OCI-LY1 (cell line): Measurements from ENCODE around the gene PIK3CA.

ENCODE experiments used
- H2AFZ ChIP-seq: fragments of 200-600 bp; sonication (generic), shearing (Covaris generic); 2 replicates; pipeline ENCODE4 v1.6.0; 2014; ENCODE audit warnings: antibody characterized with exemption, mild to moderate bottlenecking, low read length
- H3F3A ChIP-seq: fragments of 200-600 bp; sonication (generic), shearing (Covaris generic); 2 replicates; pipeline ENCODE4 v1.6.0; 2014; ENCODE audit warnings: mild to moderate bottlenecking, antibody characterized with exemption, low read length, moderate library complexity; ENCODE audit not compliant: insufficient read depth
- H3K27ac ChIP-seq: fragments of 200-600 bp; sonication (generic); 2 replicates; pipeline ENCODE4 v1.5.1; 2014; ENCODE audit warnings: low read length, mixed run types, mild to moderate bottlenecking, low read depth; ENCODE audit not compliant: poor library complexity, severe bottlenecking
- H3K27me3 ChIP-seq: fragments of 200-600 bp; sonication (generic); 2 replicates; pipeline ENCODE4 v1.6.0; 2014; ENCODE audit warnings: antibody characterized with exemption, mild to moderate bottlenecking, low read length, moderate library complexity; ENCODE audit not compliant: insufficient read depth
- H3K36me3 ChIP-seq: fragments of 200-600 bp; sonication (generic); 2 replicates; pipeline ENCODE4 v1.6.1; 2014; ENCODE audit warnings: mild to moderate bottlenecking, antibody characterized with exemption, low read length, moderate library complexity, mixed read lengths; ENCODE audit not compliant: insufficient read depth
- H3K4me1 ChIP-seq: fragments of 200-600 bp; sonication (generic); 2 replicates; pipeline ENCODE4 v1.5.1; 2014; ENCODE audit warnings: mild to moderate bottlenecking, low read length, moderate library complexity; ENCODE audit not compliant: insufficient read depth, severe bottlenecking
- H3K4me2 ChIP-seq: fragments of 200-600 bp; sonication (generic), shearing (Covaris generic); 2 replicates; pipeline ENCODE4 v1.6.1; 2014; ENCODE audit warnings: low read length
- H3K4me3 ChIP-seq: fragments of 200-600 bp; sonication (generic); 2 replicates; pipeline ENCODE4 v1.5.1; 2014; ENCODE audit warnings: low read length, low read depth, mild to moderate bottlenecking, mixed read lengths; ENCODE audit not compliant: poor library complexity, severe bottlenecking
- H3K79me2 ChIP-seq: fragments of 200-600 bp; shearing (Covaris generic); 2 replicates; pipeline ENCODE4 v1.6.1; 2016; ENCODE audit warnings: mixed run types, low read length, mixed read lengths; ENCODE audit not compliant: insufficient read depth
- H3K9ac ChIP-seq: fragments of 200-600 bp; sonication (generic), shearing (Covaris generic); 2 replicates; pipeline ENCODE4 v1.6.1; 2014; ENCODE audit warnings: mild to moderate bottlenecking, low read length, mixed read lengths
- H3K9me2 ChIP-seq: fragments of 200-600 bp; sonication (generic), shearing (Covaris generic); 2 replicates; pipeline ENCODE4 v1.6.1; 2014; ENCODE audit warnings: low read depth, mild to moderate bottlenecking, low read length, mixed read lengths
- H3K9me3 ChIP-seq: fragments of 200-600 bp; shearing (Covaris generic); 2 replicates; pipeline ENCODE4 v1.6.1; 2014; ENCODE audit warnings: low read length, mixed read lengths
- H4K20me1 ChIP-seq: fragments of 200-600 bp; sonication (generic), shearing (Covaris generic); 2 replicates; pipeline ENCODE4 v1.6.0; 2016; ENCODE audit warnings: mild to moderate bottlenecking, low read length; ENCODE audit not compliant: insufficient read depth
- CTCF ChIP-seq: fragments of 200-600 bp; sonication (generic), shearing (Covaris generic); IDR thresholded peaks from 2 replicates; pipeline ENCODE4 v1.5.1; 2017; ENCODE audit warnings: mild to moderate bottlenecking, antibody characterized with exemption, low read length, moderate library complexity, mixed read lengths
- EZH2 ChIP-seq: fragments of 200-600 bp; sonication (generic), shearing (Covaris generic); IDR thresholded peaks from 2 replicates; pipeline ENCODE4 v1.8.0; 2017; ENCODE audit warnings: borderline replicate concordance, mixed run types, mild to moderate bottlenecking, antibody characterized with exemption, low read length, moderate library complexity, mixed read lengths

The PIK3CA gene

GRCh38 chr3:179105881-179106280, 42.3 kb upstream of the PIK3CA start:
- no peaks in the 10 kb centered on the region for H3F3A ChIP-seq
- H3K4me1 ChIP-seq, result no peaks in the 10 kb centered on the region
- no peak overlapping the region for H2AFZ ChIP-seq
- no peaks in the 10 kb centered on the region for H3K36me3 ChIP-seq
- TF ChIP-seq EZH2 (no peak), CTCF (no peak)
- no peaks in the 10 kb centered on the region for H3K9me2 ChIP-seq
- H3K27me3 ChIP-seq, result no peaks in the 10 kb centered on the region
- no peak overlapping the region for H3K4me3 ChIP-seq
- H3K4me2 ChIP-seq, result no peak overlapping the region
- H4K20me1 ChIP-seq, result no peaks in the 10 kb centered on the region
- no peaks in the 10 kb centered on the region for H3K79me2 ChIP-seq
- H3K9me3 ChIP-seq, result no peaks in the 10 kb centered on the region; the same call in 1 of the 2 replicates
- no peak overlapping the region for H3K9ac ChIP-seq
- H3K27ac ChIP-seq, result no peak overlapping the region

GRCh38 chr3:179107617-179108016, 40.5 kb upstream of the PIK3CA start:
- no peak for TF ChIP-seq CTCF
- Histone ChIP-seq H3K4me2 (no peak overlapping the region), H3K9ac (no peak overlapping the region), H3K36me3 (no peaks in the 10 kb centered on the region), H3F3A (no peaks in the 10 kb centered on the region), H3K79me2 (no peaks in the 10 kb centered on the region), H3K27ac (no peak overlapping the region), H3K9me3 (no peaks in the 10 kb centered on the region; the same call in 1 of the 2 replicates), H3K9me2 (no peaks in the 10 kb centered on the region), H4K20me1 (no peaks in the 10 kb centered on the region), H3K4me1 (no peaks in the 10 kb centered on the region), H3K27me3 (no peaks in the 10 kb centered on the region), H3K4me3 (no peak overlapping the region), H2AFZ (no peak overlapping the region)

GRCh38 chr3:179108086-179108485, 40.1 kb upstream of the PIK3CA start:
- TF ChIP-seq CTCF, result no peak
- no peak for TF ChIP-seq EZH2
- Histone ChIP-seq H3K4me1 (no peaks in the 10 kb centered on the region), H3K9me2 (no peaks in the 10 kb centered on the region), H3F3A (no peaks in the 10 kb centered on the region), H3K4me2 (no peak overlapping the region), H3K27ac (no peak overlapping the region), H2AFZ (no peak overlapping the region), H3K27me3 (no peaks in the 10 kb centered on the region), H3K4me3 (no peak overlapping the region), H3K36me3 (no peaks in the 10 kb centered on the region), H3K9ac (no peak overlapping the region), H3K79me2 (no peaks in the 10 kb centered on the region), H4K20me1 (no peaks in the 10 kb centered on the region), H3K9me3 (no peaks in the 10 kb centered on the region; the same call in 1 of the 2 replicates)
